GM12878 (cell line): ENCODE data around the gene ADARB1. TPM values are rescaled to one million over a fixed set of nuclear protein-coding genes. Genes with fewer than 3 reads are reported as not detected.
A peak's percentile ranks its signal among the peaks of the same experiment; 100 is the strongest.

Experiments used
- ATAC-seq: fragments of 200-7000 bp; cut with Tn5 transposase; 3 replicates; pipeline ENCODE4 v1.9.1; 2020; ENCODE audit warnings: mild to moderate bottlenecking, moderate library complexity
- BruUV-seq: library from RNA; stranded (reverse); fragments of 400-500 nt; replicated peaks from 2 replicates; lab custom pipeline; 2021; lab: Mats Ljungman, UMichigan
- CTCF ChIA-PET: fragments of 300-600 bp; sonication (Branson Sonifier 250); formaldehyde crosslinking; extraction: SDS; loops from one replicate; lab custom pipeline; 2021; ENCODE audit warnings: inconsistent platforms; lab: Yijun Ruan, JAX
- POLR2A ChIA-PET: fragments of 350-600 bp; formaldehyde crosslinking; extraction: SDS; loops from one replicate; lab custom pipeline; 2021; ENCODE audit warnings: inconsistent platforms; lab: Charles Lee
- RAD21 ChIA-PET: fragments of 300-600 bp; sonication (Branson Sonifier 250); formaldehyde crosslinking; loops from one replicate; lab custom pipeline; 2023; ENCODE audit warnings: antibody characterized with exemption; ENCODE audit not compliant: unreplicated experiment; lab: Charles Lee
- SMC1A ChIA-PET: fragments of 300-600 bp; sonication (Branson Sonifier 250); formaldehyde crosslinking; loops from one replicate; lab custom pipeline; 2023; ENCODE audit not compliant: unreplicated experiment, uncharacterized antibody; lab: Charles Lee
- DNase-seq: peaks from one replicate; pipeline ENCODE4 v3.0.0-alpha.2; 2011; ENCODE audit warnings: low read depth, low spot score
- FAIRE-seq: peaks from 3 replicates; lab custom pipeline; 2011; peaks lifted over from hg19 to GRCh38; lab: Jason Lieb, UNC
- H2AFZ ChIP-seq: 2 replicates; pipeline ENCODE4 v1.6.0; 2011; ENCODE audit warnings: low read depth, low read length, control low read depth; ENCODE audit not compliant: control insufficient read depth
- H3K27ac ChIP-seq: 2 replicates; pipeline ENCODE4 v1.5.1; 2011; ENCODE audit warnings: control low read depth; ENCODE audit not compliant: control insufficient read depth, insufficient read depth
- H3K27me3 ChIP-seq, 2 experiments: replicated peaks in 1 of 2; 2 replicates each; pipeline versions ENCODE4 v1.6.0 to v1.6.1; 2011; ENCODE audit warnings: low read length in 1 of 2; ENCODE audit not compliant: control insufficient read depth in 2 of 2, insufficient read depth in 2 of 2
- H3K36me3 ChIP-seq, 2 experiments: 2 replicates each; pipeline ENCODE4 v1.5.1; 2011; ENCODE audit warnings: low read length in 1 of 2; ENCODE audit not compliant: control insufficient read depth in 2 of 2, insufficient read depth in 2 of 2
- H3K4me1 ChIP-seq: 2 replicates; pipeline ENCODE4 v1.6.1; 2011; ENCODE audit warnings: mild to moderate bottlenecking, low read length, moderate library complexity, mixed read lengths; ENCODE audit not compliant: control insufficient read depth, insufficient read depth
- H3K4me2 ChIP-seq: 2 replicates; pipeline ENCODE4 v1.6.0; 2011; ENCODE audit warnings: control low read depth; ENCODE audit not compliant: control insufficient read depth, insufficient read depth
- H3K4me3 ChIP-seq: fragments of 200-600 bp; sonication (generic); 2 replicates; pipeline ENCODE4 v1.5.1; 2016
- H3K79me2 ChIP-seq: 2 replicates; pipeline ENCODE4 v1.6.0; 2011; ENCODE audit warnings: low read length; ENCODE audit not compliant: control insufficient read depth, insufficient read depth
- H3K9ac ChIP-seq: 2 replicates; pipeline ENCODE4 v1.8.0; 2011; ENCODE audit warnings: low read length, control low read depth, mixed read lengths; ENCODE audit not compliant: control insufficient read depth, insufficient read depth
- H3K9me3 ChIP-seq: replicated peaks from 3 replicates; pipeline ENCODE4 v1.5.1; 2011; ENCODE audit warnings: mild to moderate bottlenecking, low read length; ENCODE audit not compliant: control insufficient read depth, insufficient read depth
- H4K20me1 ChIP-seq: 2 replicates; pipeline ENCODE4 v1.6.0; 2011; ENCODE audit not compliant: control insufficient read depth, insufficient read depth
- CREB1 ChIP-seq: IDR thresholded peaks from 2 replicates; pipeline ENCODE4 v1.6.1; 2012; ENCODE audit warnings: low read depth, mild to moderate bottlenecking, inconsistent platforms
- MEF2A ChIP-seq: IDR thresholded peaks from 2 replicates; pipeline ENCODE4 v1.6.1; 2011; ENCODE audit warnings: low read depth, mild to moderate bottlenecking, low read length, moderate library complexity; ENCODE audit not compliant: insufficient read depth
- WGBS: methylation state at CpG from one replicate; pipeline ENCODE4 v1.1.6; 2016; ENCODE audit warnings: low lambda C conversion rate; ENCODE audit not compliant: insufficient replicate concordance, insufficient coverage; ENCODE audit errors: missing lambda C conversion rate; 5-methylcytosine and 5-hydroxymethylcytosine counted together
- in situ Hi-C: fragments of 300-500 bp; cut with MboI; formaldehyde crosslinking; loops from 9 replicates; pipeline ENCODE4 v1.14.3; 2018; ENCODE audit warnings: mixed read lengths
- intact Hi-C: fragments of 100-400 bp; cut with micrococcal nuclease; formaldehyde crosslinking; loops from one replicate; pipeline ENCODE4 v1.14.2; 2022; ENCODE audit not compliant: unreplicated experiment
- polyA plus RNA-seq, 11 experiments: library from polyadenylated mRNA; depleted of rRNA in 4 of 11; unstranded in 6 of 11; stranded (reverse) in 5 of 11; fragments of >200 nt; fragmentation: Nextera tagmentation in 4 of 11; fragmentation: Illumina TruSeq in 1 of 11; extraction: Ambion mirVana in 4 of 11; extraction: Trizol in 1 of 11; gene quantifications; 1 replicate in 1 of 11; 2 replicates in 10 of 11; pipeline versions ENCODE4 v1.2.1 to v1.2.3, GENCODE V29; 2011 to 2016; ENCODE audit warnings: inconsistent platforms in 2 of 11, missing spikeins in 2 of 11, low read depth in 1 of 11
- total RNA-seq, 4 experiments: library from RNA; depleted of rRNA in 3 of 4; stranded (reverse); fragments of >200 nt in 3 of 4; fragmentation: Illumina TruSeq in 1 of 4; extraction: Trizol in 1 of 4; gene quantifications; 2 replicates each; pipeline versions ENCODE4 v1.2.1 to v1.2.3, GENCODE V29; 2013 to 2021
- TF ChIP-seq, protein P1 (sequence below): fragments of 450-650 bp; IDR thresholded peaks from 2 replicates; pipeline ENCODE4 v1.6.1; 2017; ENCODE audit warnings: antibody characterized with exemption, mild to moderate bottlenecking, moderate library complexity
- TF ChIP-seq, protein P2 (sequence below): IDR thresholded peaks from 2 replicates; pipeline ENCODE4 v1.6.1; 2011; ENCODE audit warnings: low read depth, mild to moderate bottlenecking, low read length, moderate library complexity, borderline replicate concordance; ENCODE audit errors: extremely low read depth
- TF ChIP-seq, protein P3 (sequence below): fragments of 450-650 bp; IDR thresholded peaks from 2 replicates; pipeline ENCODE4 v1.6.1; 2016; ENCODE audit warnings: mild to moderate bottlenecking, moderate library complexity, borderline replicate concordance

ADARB1 gene
- total and polyA plus RNA-seq, 10 of the 15 experiments (the other 5 are each of a cell fraction or from before 2014, with no cell fraction given): 5.7 to 61.7 (median 25.3) TPM

DNA sequence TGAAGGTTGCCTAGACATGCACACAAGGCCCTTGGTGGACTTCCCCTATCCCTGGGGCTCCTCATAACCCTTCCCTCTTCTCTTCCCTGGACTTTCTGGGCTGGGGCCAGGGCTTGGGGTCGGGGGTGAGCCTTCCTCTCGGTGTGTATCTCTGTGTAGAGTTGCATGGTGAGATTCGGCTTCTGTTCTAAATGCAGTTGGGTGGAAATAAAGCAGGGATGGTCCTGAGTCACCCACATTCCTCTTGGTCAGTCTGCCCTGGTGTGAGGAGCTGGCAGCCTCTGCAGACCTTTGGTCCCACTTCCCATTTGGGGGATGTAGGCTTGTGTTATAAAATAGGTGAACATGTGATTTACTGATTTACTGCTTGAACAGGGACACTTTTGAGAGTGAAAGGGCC, 38.0 kb downstream of the ADARB1 start (continued):
- TF ChIP-seq, protein P1, sequence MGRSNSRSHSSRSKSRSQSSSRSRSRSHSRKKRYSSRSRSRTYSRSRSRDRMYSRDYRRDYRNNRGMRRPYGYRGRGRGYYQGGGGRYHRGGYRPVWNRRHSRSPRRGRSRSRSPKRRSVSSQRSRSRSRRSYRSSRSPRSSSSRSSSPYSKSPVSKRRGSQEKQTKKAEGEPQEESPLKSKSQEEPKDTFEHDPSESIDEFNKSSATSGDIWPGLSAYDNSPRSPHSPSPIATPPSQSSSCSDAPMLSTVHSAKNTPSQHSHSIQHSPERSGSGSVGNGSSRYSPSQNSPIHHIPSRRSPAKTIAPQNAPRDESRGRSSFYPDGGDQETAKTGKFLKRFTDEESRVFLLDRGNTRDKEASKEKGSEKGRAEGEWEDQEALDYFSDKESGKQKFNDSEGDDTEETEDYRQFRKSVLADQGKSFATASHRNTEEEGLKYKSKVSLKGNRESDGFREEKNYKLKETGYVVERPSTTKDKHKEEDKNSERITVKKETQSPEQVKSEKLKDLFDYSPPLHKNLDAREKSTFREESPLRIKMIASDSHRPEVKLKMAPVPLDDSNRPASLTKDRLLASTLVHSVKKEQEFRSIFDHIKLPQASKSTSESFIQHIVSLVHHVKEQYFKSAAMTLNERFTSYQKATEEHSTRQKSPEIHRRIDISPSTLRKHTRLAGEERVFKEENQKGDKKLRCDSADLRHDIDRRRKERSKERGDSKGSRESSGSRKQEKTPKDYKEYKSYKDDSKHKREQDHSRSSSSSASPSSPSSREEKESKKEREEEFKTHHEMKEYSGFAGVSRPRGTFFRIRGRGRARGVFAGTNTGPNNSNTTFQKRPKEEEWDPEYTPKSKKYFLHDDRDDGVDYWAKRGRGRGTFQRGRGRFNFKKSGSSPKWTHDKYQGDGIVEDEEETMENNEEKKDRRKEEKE: no peak
- TF ChIP-seq MEF2A: no peak
- TF ChIP-seq, protein P2, sequence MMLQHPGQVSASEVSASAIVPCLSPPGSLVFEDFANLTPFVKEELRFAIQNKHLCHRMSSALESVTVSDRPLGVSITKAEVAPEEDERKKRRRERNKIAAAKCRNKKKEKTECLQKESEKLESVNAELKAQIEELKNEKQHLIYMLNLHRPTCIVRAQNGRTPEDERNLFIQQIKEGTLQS: no peak
- TF ChIP-seq, all 136 proteins: peak for 0

DNA sequence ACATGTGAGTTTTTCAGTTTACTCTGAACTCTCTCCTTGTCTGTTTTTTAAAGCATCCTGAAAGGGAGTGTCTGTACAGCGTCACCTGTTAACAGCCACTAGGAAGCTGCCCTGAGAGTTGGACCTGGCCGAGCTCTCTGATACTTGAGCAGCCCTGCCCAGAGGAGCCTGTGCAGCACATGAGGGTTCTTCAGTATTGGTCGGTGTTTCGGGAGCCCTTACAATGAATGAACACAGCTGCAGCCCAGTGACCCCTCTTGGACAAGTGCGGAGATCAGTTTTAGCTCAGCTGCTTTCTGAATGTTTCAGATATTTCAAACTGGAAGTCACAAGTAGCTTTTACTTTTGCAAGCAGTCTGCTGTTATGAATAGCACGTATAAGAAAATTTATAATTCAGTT, 39.2 kb downstream of the ADARB1 start:
- H3K36me3 ChIP-seq: no peaks in the 10 kb centered on the region
- TF ChIP-seq CREB1: peak; percentile 41; the same call in 1 of the 2 replicates
- TF ChIP-seq, protein P3, sequence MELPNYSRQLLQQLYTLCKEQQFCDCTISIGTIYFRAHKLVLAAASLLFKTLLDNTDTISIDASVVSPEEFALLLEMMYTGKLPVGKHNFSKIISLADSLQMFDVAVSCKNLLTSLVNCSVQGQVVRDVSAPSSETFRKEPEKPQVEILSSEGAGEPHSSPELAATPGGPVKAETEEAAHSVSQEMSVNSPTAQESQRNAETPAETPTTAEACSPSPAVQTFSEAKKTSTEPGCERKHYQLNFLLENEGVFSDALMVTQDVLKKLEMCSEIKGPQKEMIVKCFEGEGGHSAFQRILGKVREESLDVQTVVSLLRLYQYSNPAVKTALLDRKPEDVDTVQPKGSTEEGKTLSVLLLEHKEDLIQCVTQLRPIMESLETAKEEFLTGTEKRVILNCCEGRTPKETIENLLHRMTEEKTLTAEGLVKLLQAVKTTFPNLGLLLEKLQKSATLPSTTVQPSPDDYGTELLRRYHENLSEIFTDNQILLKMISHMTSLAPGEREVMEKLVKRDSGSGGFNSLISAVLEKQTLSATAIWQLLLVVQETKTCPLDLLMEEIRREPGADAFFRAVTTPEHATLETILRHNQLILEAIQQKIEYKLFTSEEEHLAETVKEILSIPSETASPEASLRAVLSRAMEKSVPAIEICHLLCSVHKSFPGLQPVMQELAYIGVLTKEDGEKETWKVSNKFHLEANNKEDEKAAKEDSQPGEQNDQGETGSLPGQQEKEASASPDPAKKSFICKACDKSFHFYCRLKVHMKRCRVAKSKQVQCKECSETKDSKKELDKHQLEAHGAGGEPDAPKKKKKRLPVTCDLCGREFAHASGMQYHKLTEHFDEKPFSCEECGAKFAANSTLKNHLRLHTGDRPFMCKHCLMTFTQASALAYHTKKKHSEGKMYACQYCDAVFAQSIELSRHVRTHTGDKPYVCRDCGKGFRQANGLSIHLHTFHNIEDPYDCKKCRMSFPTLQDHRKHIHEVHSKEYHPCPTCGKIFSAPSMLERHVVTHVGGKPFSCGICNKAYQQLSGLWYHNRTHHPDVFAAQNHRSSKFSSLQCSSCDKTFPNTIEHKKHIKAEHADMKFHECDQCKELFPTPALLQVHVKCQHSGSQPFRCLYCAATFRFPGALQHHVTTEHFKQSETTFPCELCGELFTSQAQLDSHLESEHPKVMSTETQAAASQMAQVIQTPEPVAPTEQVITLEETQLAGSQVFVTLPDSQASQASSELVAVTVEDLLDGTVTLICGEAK: no peak
- H3K9ac ChIP-seq: no peak overlapping the region
- no peaks in the 10 kb centered on the region; a peak in 1 of 4 replicates for H3K27me3 ChIP-seq
- no TSS peak for BruUV-seq
- in situ Hi-C loops: no loop called here
- intact Hi-C loops: no loop called here
- no peaks in the 10 kb centered on the region; the same call in 2 of the 3 replicates for H3K9me3 ChIP-seq
- ATAC-seq: no peak
- H3K79me2 ChIP-seq: no peaks in the 10 kb centered on the region
- no peak overlapping the region for H3K4me2 ChIP-seq
- no peak for FAIRE-seq
- ChIA-PET POLR2A (interaction anchor here (1.0 to 2.3 kb wide), 4 partner anchors 12 to 37 kb away, joined by 3 to 10 read pairs (median 3); no protein-coding TSS in a partner anchor), SMC1A (interaction anchor here (0.6 to 5.1 kb wide), 7 partner anchors 8 to 233 kb away, joined by 3 to 40 read pairs (median 9); no protein-coding TSS in a partner anchor), RAD21 (interaction anchor here (1.0 to 2.9 kb wide), 5 partner anchors 9 to 186 kb away, joined by 4 to 16 read pairs (median 5); no protein-coding TSS in a partner anchor), CTCF (interaction anchor here (1.1 to 9.2 kb wide), 7 partner anchors 9 to 25 kb away, joined by 3 to 170 read pairs (median 12); no protein-coding TSS in a partner anchor)
- no peak overlapping the region for H3K4me3 ChIP-seq
- no peak for DNase-seq
- no peak overlapping the region for H3K27ac ChIP-seq
- H4K20me1 ChIP-seq: no peaks in the 10 kb centered on the region; the same call in 1 of the 2 replicates
- 60% methylated on average over 6 of the region's 6 CpGs for WGBS
- H3K4me1 ChIP-seq: peaks cover 36% of the 10 kb centered on the region
- no peak overlapping the region for H2AFZ ChIP-seq
